Measurements from ENCODE around the gene VSIR. TPM values are rescaled to one million over a fixed set of nuclear protein-coding genes. Genes with fewer than 3 reads are reported as not detected.

The VSIR gene
- total and polyA plus RNA-seq, 9 of the 15 experiments (the other 6 are each of a cell fraction or from before 2014, with no cell fraction given): 0.14 to 20.5 (median 9.3) TPM

DNA sequence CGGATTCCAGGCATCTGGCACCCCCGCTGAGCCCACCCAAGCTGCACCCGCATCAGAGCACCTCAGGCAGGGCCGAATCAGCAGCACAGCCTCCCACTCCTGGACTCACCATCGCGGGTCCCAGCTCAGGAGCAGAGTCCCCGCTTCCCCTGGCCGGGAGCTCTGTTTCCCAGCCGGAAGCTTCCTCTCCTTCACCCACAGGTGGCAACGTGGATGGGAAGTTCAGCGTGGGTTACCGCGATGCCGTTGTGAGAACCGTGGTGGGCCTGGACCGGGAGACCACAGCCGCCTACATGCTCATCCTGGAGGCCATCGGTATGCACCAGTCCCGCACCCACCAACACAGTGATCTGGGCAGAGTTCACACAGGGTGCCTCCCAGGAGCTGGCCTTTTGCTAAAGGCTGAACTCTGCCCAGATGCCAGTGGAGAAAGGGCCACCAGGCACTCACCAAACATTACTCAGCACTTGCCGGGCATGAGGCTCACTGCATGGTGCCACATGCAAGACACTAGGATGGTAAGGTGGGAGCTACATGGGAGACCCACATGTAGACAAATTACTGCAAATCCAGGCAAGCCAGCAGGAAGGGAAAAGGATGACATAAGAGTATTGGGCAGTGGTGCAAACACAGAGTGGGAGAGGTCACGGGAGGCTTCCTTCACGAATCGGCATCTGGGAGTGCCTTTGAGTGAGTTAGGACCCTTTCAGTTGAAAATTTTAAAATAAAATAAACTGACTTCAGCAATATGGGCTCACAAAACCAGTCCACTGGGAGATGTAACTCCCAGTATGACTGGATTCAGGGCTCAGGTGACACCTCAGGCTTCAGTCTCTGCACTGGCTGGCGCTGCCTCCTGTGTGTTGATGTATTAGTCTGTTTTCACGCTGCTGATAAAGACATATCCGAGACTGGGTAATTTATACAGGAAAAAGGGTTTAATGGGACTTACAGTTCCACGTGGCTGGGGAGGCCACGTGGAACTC, 64.1 kb downstream of the VSIR start (continued):
- TF ChIP-seq ZC3H4 (CRISPR knock-in tag; IDR thresholded peaks at IDR 0.05; ENCODE audit: borderline replicate concordance) (no peak), SMARCB1 (IDR thresholded peaks at IDR 0.05; ENCODE audit: insufficient read length, low read depth) (no peak), EP400 (IDR thresholded peaks at IDR 0.05) (no peak), ZNF76 (CRISPR knock-in tag; IDR thresholded peaks at IDR 0.05; ENCODE audit: borderline replicate concordance) (0 out of 2 replicates have a peak, but pooled peaks have one; percentile 8), ZKSCAN8 (CRISPR knock-in tag; IDR thresholded peaks at IDR 0.05) (no peak), E2F3 (CRISPR knock-in tag; IDR thresholded peaks at IDR 0.05) (no peak), ZNF668 (CRISPR knock-in tag; IDR thresholded peaks at IDR 0.05) (no peak), STAT5B (CRISPR knock-in tag; IDR thresholded peaks at IDR 0.05) (no peak), KDM2B (CRISPR knock-in tag; IDR thresholded peaks at IDR 0.05) (no peak), HEY1 (CRISPR knock-in tag; IDR thresholded peaks at IDR 0.05; ENCODE audit: borderline replicate concordance) (no peak)
- TF ChIP-seq, protein P1, sequence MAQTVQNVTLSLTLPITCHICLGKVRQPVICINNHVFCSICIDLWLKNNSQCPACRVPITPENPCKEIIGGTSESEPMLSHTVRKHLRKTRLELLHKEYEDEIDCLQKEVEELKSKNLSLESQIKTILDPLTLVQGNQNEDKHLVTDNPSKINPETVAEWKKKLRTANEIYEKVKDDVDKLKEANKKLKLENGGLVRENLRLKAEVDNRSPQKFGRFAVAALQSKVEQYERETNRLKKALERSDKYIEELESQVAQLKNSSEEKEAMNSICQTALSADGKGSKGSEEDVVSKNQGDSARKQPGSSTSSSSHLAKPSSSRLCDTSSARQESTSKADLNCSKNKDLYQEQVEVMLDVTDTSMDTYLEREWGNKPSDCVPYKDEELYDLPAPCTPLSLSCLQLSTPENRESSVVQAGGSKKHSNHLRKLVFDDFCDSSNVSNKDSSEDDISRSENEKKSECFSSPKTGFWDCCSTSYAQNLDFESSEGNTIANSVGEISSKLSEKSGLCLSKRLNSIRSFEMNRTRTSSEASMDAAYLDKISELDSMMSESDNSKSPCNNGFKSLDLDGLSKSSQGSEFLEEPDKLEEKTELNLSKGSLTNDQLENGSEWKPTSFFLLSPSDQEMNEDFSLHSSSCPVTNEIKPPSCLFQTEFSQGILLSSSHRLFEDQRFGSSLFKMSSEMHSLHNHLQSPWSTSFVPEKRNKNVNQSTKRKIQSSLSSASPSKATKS (CRISPR knock-in tag; IDR thresholded peaks at IDR 0.05): no peak
- TF ChIP-seq, protein P2, sequence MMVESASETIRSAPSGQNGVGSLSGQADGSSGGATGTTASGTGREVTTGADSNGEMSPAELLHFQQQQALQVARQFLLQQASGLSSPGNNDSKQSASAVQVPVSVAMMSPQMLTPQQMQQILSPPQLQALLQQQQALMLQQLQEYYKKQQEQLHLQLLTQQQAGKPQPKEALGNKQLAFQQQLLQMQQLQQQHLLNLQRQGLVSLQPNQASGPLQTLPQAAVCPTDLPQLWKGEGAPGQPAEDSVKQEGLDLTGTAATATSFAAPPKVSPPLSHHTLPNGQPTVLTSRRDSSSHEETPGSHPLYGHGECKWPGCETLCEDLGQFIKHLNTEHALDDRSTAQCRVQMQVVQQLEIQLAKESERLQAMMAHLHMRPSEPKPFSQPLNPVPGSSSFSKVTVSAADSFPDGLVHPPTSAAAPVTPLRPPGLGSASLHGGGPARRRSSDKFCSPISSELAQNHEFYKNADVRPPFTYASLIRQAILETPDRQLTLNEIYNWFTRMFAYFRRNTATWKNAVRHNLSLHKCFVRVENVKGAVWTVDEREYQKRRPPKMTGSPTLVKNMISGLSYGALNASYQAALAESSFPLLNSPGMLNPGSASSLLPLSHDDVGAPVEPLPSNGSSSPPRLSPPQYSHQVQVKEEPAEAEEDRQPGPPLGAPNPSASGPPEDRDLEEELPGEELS (CRISPR knock-in tag; IDR thresholded peaks at IDR 0.05; ENCODE audit: borderline replicate concordance): no peak
- TF ChIP-seq, protein P3, sequence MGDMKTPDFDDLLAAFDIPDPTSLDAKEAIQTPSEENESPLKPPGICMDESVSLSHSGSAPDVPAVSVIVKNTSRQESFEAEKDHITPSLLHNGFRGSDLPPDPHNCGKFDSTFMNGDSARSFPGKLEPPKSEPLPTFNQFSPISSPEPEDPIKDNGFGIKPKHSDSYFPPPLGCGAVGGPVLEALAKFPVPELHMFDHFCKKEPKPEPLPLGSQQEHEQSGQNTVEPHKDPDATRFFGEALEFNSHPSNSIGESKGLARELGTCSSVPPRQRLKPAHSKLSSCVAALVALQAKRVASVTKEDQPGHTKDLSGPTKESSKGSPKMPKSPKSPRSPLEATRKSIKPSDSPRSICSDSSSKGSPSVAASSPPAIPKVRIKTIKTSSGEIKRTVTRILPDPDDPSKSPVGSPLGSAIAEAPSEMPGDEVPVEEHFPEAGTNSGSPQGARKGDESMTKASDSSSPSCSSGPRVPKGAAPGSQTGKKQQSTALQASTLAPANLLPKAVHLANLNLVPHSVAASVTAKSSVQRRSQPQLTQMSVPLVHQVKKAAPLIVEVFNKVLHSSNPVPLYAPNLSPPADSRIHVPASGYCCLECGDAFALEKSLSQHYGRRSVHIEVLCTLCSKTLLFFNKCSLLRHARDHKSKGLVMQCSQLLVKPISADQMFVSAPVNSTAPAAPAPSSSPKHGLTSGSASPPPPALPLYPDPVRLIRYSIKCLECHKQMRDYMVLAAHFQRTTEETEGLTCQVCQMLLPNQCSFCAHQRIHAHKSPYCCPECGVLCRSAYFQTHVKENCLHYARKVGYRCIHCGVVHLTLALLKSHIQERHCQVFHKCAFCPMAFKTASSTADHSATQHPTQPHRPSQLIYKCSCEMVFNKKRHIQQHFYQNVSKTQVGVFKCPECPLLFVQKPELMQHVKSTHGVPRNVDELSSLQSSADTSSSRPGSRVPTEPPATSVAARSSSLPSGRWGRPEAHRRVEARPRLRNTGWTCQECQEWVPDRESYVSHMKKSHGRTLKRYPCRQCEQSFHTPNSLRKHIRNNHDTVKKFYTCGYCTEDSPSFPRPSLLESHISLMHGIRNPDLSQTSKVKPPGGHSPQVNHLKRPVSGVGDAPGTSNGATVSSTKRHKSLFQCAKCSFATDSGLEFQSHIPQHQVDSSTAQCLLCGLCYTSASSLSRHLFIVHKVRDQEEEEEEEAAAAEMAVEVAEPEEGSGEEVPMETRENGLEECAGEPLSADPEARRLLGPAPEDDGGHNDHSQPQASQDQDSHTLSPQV (IDR thresholded peaks at IDR 0.05): 0 out of 2 replicates have a peak, but pooled peaks have one; percentile 36
